DMS153 treated with DMSO at 0.1 percent for 48 hours (cell line): ENCODE measurements around the gene PHF10.

Experiments
- DNase-seq: peaks from one replicate; lab custom pipeline; 2025; ENCODE audit not compliant: unreplicated experiment; lab: John Stamatoyannopoulos, UW

PHF10 gene

DNA sequence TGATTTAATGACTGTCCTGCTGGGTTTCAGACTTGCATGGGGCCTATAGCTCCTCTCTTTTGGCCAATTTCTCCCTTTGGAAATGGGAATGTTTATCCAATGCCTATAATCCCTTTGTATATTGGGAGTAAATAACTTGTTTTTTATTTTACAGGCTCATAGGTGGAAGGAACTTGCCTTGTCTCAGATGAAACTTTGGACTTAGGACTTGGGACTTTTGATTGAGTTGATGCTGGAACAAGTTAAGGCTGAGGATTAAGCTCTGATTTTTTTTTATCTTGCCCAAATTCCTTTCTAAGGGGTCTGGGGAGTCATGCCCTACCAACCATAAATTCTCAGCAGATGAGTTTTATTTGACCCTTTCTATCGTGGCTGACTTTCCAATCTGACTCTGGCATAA lies 46.0 kb downstream of the PHF10 start:
- no peak for DNase-seq

- no peak for DNase-seq
Measured at GRCh38 chr6:169677096-169677495, 47.2 kb downstream of the PHF10 start.

DNA sequence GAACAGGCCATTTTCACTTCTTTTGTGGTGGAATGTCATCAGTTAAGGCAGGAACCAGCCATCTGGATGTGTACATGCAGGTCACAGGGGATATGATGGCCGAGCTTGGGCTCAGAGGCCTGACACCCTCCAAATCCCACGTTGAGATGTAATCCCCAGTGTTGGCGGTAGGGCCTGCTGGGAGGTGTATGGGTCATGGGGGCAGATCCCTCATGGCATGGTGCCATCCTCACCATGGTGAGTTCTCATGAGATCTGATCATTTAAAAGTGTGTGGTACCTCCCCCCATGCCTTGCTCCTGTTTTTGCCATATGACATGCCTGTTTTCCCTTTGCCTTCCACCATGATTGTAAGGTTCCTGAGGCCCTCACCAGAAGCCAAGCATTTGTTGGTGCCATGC lies 49.3 kb downstream of the PHF10 start:
- no peak for DNase-seq

- DNase-seq = no peak
Measured at GRCh38 chr6:169671563-169671962, 52.7 kb downstream of the PHF10 start.

GRCh38 chr6:169669889-169670288 lies 54.4 kb downstream of the PHF10 start:
- DNase-seq = no peak

DNA sequence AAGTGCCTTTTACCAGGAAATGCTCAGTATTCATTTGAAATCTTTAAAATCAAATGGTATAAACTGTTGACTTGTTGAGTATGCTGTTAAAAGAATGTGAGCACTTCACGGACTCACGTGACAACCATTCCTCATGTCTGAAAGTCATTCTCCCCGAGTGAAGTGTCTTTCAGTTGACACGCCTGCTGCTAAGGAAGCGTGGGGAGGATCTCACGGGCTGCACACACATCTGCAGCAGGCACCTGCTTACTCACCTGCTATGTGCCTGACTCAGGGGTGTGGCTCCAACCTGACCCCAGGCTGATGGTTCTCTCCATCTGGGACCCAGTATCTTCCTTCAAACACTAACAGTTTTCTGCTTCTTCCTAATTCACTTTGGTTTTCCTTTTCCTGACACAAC lies 55.2 kb downstream of the PHF10 start:
- DNase-seq = no peak

DNA sequence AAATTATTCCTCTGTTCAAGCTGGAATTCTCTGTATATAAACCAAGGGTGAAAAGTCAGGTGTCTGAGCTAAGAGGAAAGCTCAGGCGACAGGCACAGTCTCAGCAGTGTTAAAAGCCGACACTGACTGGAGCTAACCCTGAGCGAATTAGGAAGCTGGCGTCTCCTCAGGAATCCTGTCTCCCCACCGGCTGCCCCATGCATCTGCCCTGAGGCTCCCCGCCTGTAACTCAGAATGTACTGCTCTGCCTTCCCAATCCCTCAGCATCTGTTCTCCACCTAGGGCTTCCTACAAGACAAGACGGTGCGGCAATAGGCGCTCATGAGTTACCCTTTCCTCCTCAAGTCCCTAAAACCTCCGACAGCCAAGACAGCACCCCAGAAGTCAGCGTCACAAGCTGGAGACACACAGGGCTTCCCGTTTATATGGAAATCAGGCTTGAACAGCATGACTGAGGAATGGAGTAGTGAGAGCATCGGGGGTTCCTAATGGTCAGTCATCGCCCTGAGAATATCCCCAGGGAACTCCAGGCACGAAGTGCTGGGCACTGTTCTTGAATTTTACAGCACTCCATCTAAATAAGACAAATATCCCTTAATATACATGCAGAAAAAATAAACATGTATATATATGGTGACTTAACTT lies 56.0 kb downstream of the PHF10 start:
- no peak for DNase-seq

GRCh38 chr6:169667716-169668115 lies 56.6 kb downstream of the PHF10 start:
- DNase-seq = no peak

- DNase-seq = no peak
Measured at GRCh38 chr6:169666441-169666840, 57.9 kb downstream of the PHF10 start.

DNA sequence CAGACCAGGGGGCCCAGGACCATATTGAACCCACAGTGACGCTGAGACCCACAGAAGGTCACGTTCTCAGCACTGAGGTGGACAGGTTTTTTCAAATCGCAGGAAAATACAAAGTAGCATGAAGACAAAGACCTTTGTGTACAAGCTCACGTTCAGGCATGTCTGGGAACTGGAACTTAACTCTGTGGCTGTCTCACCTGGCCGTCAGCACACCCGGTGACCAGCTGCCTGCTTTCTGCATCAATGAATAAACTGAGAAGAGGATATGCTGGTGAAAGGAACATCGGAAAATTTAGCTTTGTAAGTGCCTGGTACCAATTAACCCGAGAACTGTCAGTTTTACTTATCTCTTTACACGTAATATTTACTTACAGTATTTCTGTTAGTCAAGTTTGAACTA lies 59.0 kb downstream of the PHF10 start:
- DNase-seq = no peak

- no peak for DNase-seq
Measured at GRCh38 chr6:169664227-169664626, 60.1 kb downstream of the PHF10 start.

DNA sequence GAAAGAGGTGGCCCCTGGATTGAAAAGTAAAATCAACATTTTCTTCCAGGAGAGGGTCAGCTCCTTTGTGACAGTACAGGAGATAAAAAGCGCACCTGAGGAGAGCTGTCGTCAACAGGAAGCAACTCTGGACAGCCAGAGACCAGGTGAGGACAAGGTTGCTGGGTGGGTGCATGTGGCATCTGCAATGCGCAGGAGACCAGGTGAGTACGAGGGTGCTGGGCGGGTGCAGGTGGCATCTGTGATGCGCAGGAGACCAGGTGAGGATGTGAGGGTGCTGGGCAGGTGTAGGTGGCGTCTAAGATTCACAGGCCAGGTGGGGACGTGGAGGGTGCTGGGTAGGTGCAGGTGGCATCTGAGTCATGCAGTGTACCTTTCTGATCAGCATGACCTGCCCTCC lies 60.8 kb downstream of the PHF10 start:
- DNase-seq = no peak

- no peak for DNase-seq
Measured at GRCh38 chr6:169661391-169661756, 62.9 kb downstream of the PHF10 start.

DNA sequence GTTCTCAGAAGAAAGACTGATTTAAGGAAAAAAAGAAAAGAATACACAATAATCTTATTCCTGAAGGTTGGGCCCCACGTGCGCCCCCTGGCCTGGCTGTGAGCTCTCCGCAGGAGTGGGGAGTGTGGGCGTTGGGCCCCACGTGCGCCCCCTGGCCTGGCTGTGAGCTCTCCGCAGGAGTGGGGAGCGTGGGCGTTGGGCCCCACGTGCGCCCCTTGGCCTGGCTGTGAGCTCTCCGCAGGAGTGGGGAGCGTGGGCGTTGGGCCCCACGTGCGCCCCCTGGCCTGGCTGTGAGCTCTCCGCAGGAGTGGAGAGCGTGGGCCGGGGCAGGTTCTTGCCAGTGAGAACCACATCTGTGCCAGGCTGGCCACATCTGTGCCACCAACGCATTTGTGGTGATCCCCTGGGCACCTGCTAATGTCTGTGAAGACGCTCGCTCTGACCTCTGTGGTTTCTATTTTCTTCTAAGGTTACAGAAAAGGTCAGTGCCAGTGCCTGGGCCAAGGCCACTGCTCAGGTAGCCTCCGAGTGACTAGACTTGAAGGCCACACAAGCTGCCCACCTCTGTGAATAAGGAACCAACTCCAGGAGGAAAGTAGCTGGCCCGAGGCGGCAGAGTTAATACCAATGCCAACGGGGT lies 63.4 kb downstream of the PHF10 start:
- DNase-seq = no peak

GRCh38 chr6:169659820-169660610 lies 64.3 kb downstream of the PHF10 start:
- no peak for DNase-seq

DNA sequence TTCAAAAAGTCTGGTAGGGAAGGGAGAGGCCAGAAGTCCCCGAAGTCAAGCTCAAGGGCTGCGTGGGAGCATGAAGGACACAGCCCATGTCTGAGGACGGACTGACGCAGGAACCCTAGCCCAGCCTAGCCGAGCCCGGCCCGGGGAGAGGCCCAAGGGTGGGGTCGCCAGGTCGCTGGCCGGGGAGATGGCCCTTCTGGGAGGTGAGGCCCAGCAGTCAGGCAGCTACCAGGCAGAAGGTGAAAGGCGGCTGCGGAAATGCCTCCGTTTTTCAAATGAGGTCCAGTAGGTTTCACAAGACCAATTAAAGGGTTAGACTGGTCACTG lies 67.1 kb downstream of the PHF10 start:
- no peak for DNase-seq

- no peak for DNase-seq
Measured at GRCh38 chr6:169656546-169657283, 67.6 kb downstream of the PHF10 start.

- DNase-seq = no peak
Measured at GRCh38 chr6:169654598-169655391, 69.5 kb downstream of the PHF10 start.
